Endothelial cell of umbilical vein (primary cell): Measurements from ENCODE around the gene TRPT1. TPM values are rescaled to one million over a fixed set of nuclear protein-coding genes. Genes with fewer than 3 reads are reported as not detected.

Experiments
- BruUV-seq: library from RNA; stranded (reverse); fragments of 400-500 nt; replicated peaks from 2 replicates; lab custom pipeline; 2021; lab: Mats Ljungman, UMichigan
- CTCF ChIA-PET: fragments of 300-600, 350-600 bp; sonication (Branson Sonifier 250); formaldehyde crosslinking; loops from one replicate; lab custom pipeline; 2021; ENCODE audit warnings: antibody characterized with exemption, inconsistent platforms; lab: Charles Lee
- POLR2A ChIA-PET: fragments of 300-600, 350-600 bp; sonication (Branson Sonifier 250); formaldehyde crosslinking; loops from one replicate; lab custom pipeline; 2021; ENCODE audit warnings: antibody characterized with exemption, inconsistent platforms; lab: Charles Lee
- DNase-seq: peaks from one replicate; pipeline ENCODE4 v3.0.0-alpha.2; 2011; ENCODE audit warnings: low read depth, low spot score
- FAIRE-seq: peaks from 2 replicates; lab custom pipeline; 2011; peaks lifted over from hg19 to GRCh38; lab: Jason Lieb, UNC
- H2AFZ ChIP-seq: 2 replicates; pipeline ENCODE4 v1.6.0; 2012; ENCODE audit warnings: low read depth, low read length, control low read depth, inconsistent platforms
- H3K27ac ChIP-seq: 2 replicates; pipeline ENCODE4 v1.5.1; 2011; ENCODE audit warnings: low read depth, mild to moderate bottlenecking, control low read depth, low read length, moderate library complexity; ENCODE audit not compliant: insufficient read depth
- H3K27me3 ChIP-seq, 2 experiments: 2 replicates each; pipeline versions ENCODE4 v1.6.0 to v1.6.1; 2011; ENCODE audit warnings: low read length in 2 of 2, mixed read lengths in 1 of 2; ENCODE audit not compliant: control insufficient read depth in 2 of 2, insufficient read depth in 2 of 2
- H3K36me3 ChIP-seq, 2 experiments: 2 replicates in 1 of 2; 3 replicates in 1 of 2; pipeline ENCODE4 v1.5.1; 2011; ENCODE audit warnings: low read length in 2 of 2, mild to moderate bottlenecking in 1 of 2, moderate library complexity in 1 of 2; ENCODE audit not compliant: control insufficient read depth in 2 of 2, insufficient read depth in 2 of 2; ENCODE audit errors: extremely low read depth in 1 of 2
- H3K4me1 ChIP-seq: 3 replicates; pipeline ENCODE4 v1.5.1; 2011; ENCODE audit warnings: mild to moderate bottlenecking, low read length; ENCODE audit not compliant: control insufficient read depth, insufficient read depth; ENCODE audit errors: extremely low read depth
- H3K4me2 ChIP-seq: 2 replicates; pipeline ENCODE4 v1.6.1; 2011; ENCODE audit warnings: low read length, control low read depth, mixed read lengths; ENCODE audit not compliant: insufficient read depth
- H3K4me3 ChIP-seq, 3 experiments: fragments of 200-600 bp in 1 of 3; sonication (generic), shearing (Covaris generic) in 1 of 3; replicated peaks in 1 of 3; 2 replicates each; pipeline ENCODE4 v1.5.1; 2011 to 2016; ENCODE audit warnings: control low read depth in 3 of 3, low read length in 3 of 3, mild to moderate bottlenecking in 2 of 3, inconsistent platforms in 1 of 3, low read depth in 1 of 3, moderate library complexity in 1 of 3; ENCODE audit not compliant: insufficient read depth in 1 of 3
- H3K79me2 ChIP-seq: 2 replicates; pipeline ENCODE4 v1.6.0; 2012; ENCODE audit warnings: low read length, inconsistent platforms; ENCODE audit not compliant: control insufficient read depth, insufficient read depth
- H3K9ac ChIP-seq: replicated peaks from 2 replicates; pipeline ENCODE3; 2011; ENCODE audit warnings: low read length, control low read depth; ENCODE audit not compliant: insufficient read depth; ENCODE audit errors: extremely low read depth
- H3K9me1 ChIP-seq: replicated peaks from 3 replicates; pipeline ENCODE4 v1.6.0; 2011; ENCODE audit warnings: mild to moderate bottlenecking, low read length; ENCODE audit not compliant: control insufficient read depth, insufficient read depth; ENCODE audit errors: extremely low read depth
- H3K9me3 ChIP-seq: replicated peaks from 2 replicates; pipeline ENCODE4 v1.5.1; 2012; ENCODE audit warnings: low read length, inconsistent platforms; ENCODE audit not compliant: control insufficient read depth, insufficient read depth
- H4K20me1 ChIP-seq: replicated peaks from 2 replicates; pipeline ENCODE3; 2011; ENCODE audit warnings: mild to moderate bottlenecking, low read length; ENCODE audit not compliant: control insufficient read depth, insufficient read depth; ENCODE audit errors: extremely low read depth
- CTCF ChIP-seq, 2 donors: IDR thresholded peaks; 1 replicate in 1 of 2; 2 replicates in 1 of 2; pipeline ENCODE4 v1.5.1; 2011; ENCODE audit warnings: low read length in 2 of 2, mild to moderate bottlenecking in 2 of 2, moderate library complexity in 2 of 2, control low read depth in 1 of 2, inconsistent platforms in 1 of 2, low read depth in 1 of 2; ENCODE audit not compliant: insufficient read depth in 1 of 2; ENCODE audit errors: extremely low read depth in 1 of 2
- EZH2 ChIP-seq: IDR thresholded peaks from 2 replicates; pipeline ENCODE4 v1.6.1; 2012; ENCODE audit warnings: borderline replicate concordance, low read depth, mild to moderate bottlenecking, moderate library complexity, low read length, inconsistent platforms; ENCODE audit not compliant: severe bottlenecking
- GATA2 ChIP-seq: IDR thresholded peaks from 2 replicates; pipeline ENCODE4 v1.7.0; 2011; ENCODE audit warnings: low read depth, mild to moderate bottlenecking, moderate library complexity, mixed read lengths, low read length; ENCODE audit not compliant: insufficient read length, insufficient read depth
- MYC ChIP-seq: IDR thresholded peaks from one replicate; pipeline ENCODE4 v1.6.1; 2011; ENCODE audit warnings: mild to moderate bottlenecking, low read depth, low read length
- POLR2AphosphoS5 ChIP-seq: IDR thresholded peaks from 2 replicates; pipeline ENCODE4 v1.6.1; 2012; ENCODE audit warnings: low read depth, mild to moderate bottlenecking, control low read depth, low read length, moderate library complexity; ENCODE audit not compliant: insufficient read depth
- dilution Hi-C: fragments of 300-500 bp; cut with MboI; formaldehyde crosslinking; loops from one replicate; pipeline ENCODE4 v1.15.0; 2019; ENCODE audit warnings: low sequenced_read_pairs; ENCODE audit not compliant: extremely low pct_ligation_motif_present
- intact Hi-C: fragments of 100-400 bp; cut with micrococcal nuclease; formaldehyde crosslinking; loops from one replicate; pipeline ENCODE4 v1.10.0; 2022
- polyA plus RNA-seq, 4 experiments: library from polyadenylated mRNA; depleted of rRNA in 3 of 4; stranded (reverse) in 3 of 4; unstranded in 1 of 4; fragments of >200 nt; gene quantifications; 2 replicates each; pipeline versions ENCODE4 v1.2.1 to v1.2.3, GENCODE V29; 2011 to 2012; ENCODE audit warnings: missing spikeins in 1 of 4
- total RNA-seq: library from RNA; stranded (reverse); gene quantifications from 2 replicates; pipeline ENCODE4 v1.2.3, GENCODE V29; 2021

TRPT1 gene
- total and polyA plus RNA-seq, 2 donors (not counting 3 experiments of a cell fraction or from before 2014, with no cell fraction given): 26.2 to 56.6 TPM

GRCh38 chr11:64234647-64235379 lies 8.8 kb upstream of the TRPT1 start:
- peaks cover 6 to 8% of the 10 kb centered on the region in 2 experiments for H3K36me3 ChIP-seq
- H2AFZ ChIP-seq: no peak overlapping the region
- FAIRE-seq (no peak), DNase-seq (no peak)
- no peaks in the 10 kb centered on the region for H4K20me1 ChIP-seq
- peak overlapping the region; percentile 6 for H3K9ac ChIP-seq
- no peaks in the 10 kb centered on the region for H3K9me3 ChIP-seq
- peak overlapping the region; percentile 48 to 63 (median 51) for H3K4me3 ChIP-seq
- TF ChIP-seq POLR2AphosphoS5 (no peak), GATA2 (no peak)
- H3K27me3 ChIP-seq: no peaks in the 10 kb centered on the region
- ChIA-PET CTCF (interaction anchor here (1.9 to 2.1 kb wide), 3 partner anchors 30 to 66 kb away, joined by 6 to 10 read pairs (median 7); no protein-coding TSS in a partner anchor), POLR2A (no interaction called here)
- H3K4me1 ChIP-seq: peaks cover 10% of the 10 kb centered on the region
- H3K27ac ChIP-seq: no peak overlapping the region
- no peaks in the 10 kb centered on the region for H3K79me2 ChIP-seq
- no TSS peak for BruUV-seq
- intact Hi-C loops (loop anchor here (5.0 kb wide), 1 partner anchor 48 kb away; the partner anchor contains the start of gene STIP1), dilution Hi-C loops (no loop called here)
- no peaks in the 10 kb centered on the region for H3K9me1 ChIP-seq
- peak overlapping the region; percentile 71 for H3K4me2 ChIP-seq

GRCh38 chr11:64233913-64234586 lies 8.1 kb upstream of the TRPT1 start, which contains the start of gene VEGFB:
TSS of gene VEGFB (plus strand) at chr11:64234584. CDS start at chr11:64234834, 250 bp downstream.
- no peak for TF ChIP-seq EZH2
- no peak for TF ChIP-seq MYC
- peak; percentile 47 for TF ChIP-seq POLR2AphosphoS5
- TF ChIP-seq CTCF (IDR thresholded peaks at IDR 0.05; ENCODE audit: extremely low read depth in 1 of 2, insufficient read depth in 1 of 2, low read depth in 1 of 2, low read length in 2 of 2): no peak
- BruUV-seq: no TSS peak
- Histone ChIP-seq H3K4me2 (peak within 1 kb of the TSS; percentile 71), H3K9ac (peak within 1 kb of the TSS; percentile 6), H3K9me3 (no peaks in the 10 kb centered on the region), H3K9me1 (no peaks in the 10 kb centered on the region), H2AFZ (peak within 1 kb of the TSS; percentile 39), H3K36me3 (peaks cover 6 to 8% of the 10 kb centered on the region in 2 experiments), H3K27ac (no peak within 1 kb of the TSS), H3K4me1 (peaks cover 10% of the 10 kb centered on the region), H3K79me2 (no peaks in the 10 kb centered on the region), H3K4me3 (peak within 1 kb of the TSS; percentile 48 to 63 (median 51)), H3K27me3 (no peaks in the 10 kb centered on the region), H4K20me1 (no peaks in the 10 kb centered on the region)
- ChIA-PET CTCF (interaction anchor here (1.9 to 2.1 kb wide), 2 partner anchors 30 to 67 kb away, joined by 6 to 10 read pairs; no protein-coding TSS in a partner anchor), POLR2A (no interaction called here)
- dilution Hi-C loops: no loop called here
- intact Hi-C loops: loop anchor here (5.0 kb wide), 1 partner anchor 47 kb away; the partner anchor contains the start of gene STIP1
- FAIRE-seq: peak; percentile 64
- peak; percentile 48 for DNase-seq
